HG03442 (cell line): Measurements from ENCODE around the gene ZMYND19.
"Not testable (repeated sequence)": the region's sequence is repeated elsewhere in the genome, so short reads cannot be mapped to it uniquely, and the experiment has no call there.

Experiments used
- ATAC-seq: cut with Tn5 transposase; IDR thresholded peaks from one replicate; pipeline ENCODE4 v1.9.1; 2021; ENCODE audit warnings: mild to moderate bottlenecking, moderate library complexity; ENCODE audit not compliant: unreplicated experiment

Gene ZMYND19

DNA sequence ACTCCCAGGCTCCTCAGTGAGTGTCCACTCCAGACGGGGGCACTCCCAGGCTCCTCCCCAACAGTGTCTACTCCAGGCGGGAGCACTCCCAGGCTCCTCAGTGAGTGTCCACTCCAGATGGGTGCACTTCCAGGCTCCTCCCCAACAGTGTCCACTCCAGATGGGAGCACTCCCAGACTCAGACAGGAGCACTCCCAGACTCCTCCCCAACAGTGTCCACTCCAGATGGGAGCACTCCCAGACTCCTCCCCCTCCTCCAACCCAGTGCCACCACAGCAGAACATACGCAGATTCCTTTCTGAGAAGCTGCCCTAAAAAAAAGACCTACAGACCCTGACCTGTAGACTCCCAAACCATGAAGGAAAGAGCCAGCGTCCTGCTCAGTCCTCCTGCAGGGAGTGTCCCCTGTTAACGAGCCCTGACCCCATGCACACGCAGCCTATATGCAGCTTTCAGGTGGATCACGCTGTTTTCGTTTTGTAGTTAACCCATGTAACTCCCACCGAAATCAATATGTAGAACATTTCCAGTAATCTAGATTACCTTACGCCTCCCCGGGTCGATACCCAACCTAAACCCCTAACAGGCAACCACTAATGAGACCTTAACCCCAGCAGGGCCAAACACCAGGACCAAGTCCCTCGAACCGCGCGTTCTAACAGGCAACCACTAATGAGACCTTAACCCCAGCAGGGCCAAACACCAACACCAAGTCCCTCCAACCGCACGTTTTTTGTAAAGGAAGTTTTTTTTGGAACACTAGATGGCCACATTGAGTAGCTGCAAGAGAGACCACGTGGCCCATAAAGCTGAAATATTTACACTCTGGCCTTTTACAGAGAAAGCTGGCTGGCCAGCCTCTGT, 55.8 kb downstream of the ZMYND19 start:
- no peak for ATAC-seq

DNA sequence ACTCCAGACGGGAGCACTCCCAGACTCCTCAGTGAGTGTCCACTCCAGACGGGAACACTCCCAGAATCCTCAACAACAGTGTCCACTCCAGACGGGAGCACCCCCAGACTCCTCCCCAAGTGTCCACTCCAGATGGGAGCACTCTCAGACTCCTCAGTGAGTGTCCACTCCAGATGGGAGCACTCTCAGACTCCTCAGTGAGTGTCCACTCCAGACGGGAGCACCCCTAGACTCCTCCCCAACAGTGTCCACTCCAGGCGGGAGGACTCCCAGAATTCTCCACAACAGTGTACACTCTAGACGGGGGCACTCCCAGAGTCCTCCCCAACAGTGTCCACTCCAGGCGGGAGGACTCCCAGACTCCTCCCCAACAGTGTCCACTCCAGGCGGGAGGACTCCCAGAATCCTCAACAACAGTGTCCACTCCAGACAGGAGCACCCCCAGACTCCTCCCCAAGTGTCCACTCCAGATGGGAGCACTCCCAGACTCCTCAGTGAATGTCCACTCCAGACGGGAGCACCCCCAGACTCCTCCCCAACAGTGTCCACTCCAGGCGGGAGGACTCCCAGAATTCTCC, 57.3 kb downstream of the ZMYND19 start:
- ATAC-seq, result not testable (repeated sequence)
